IPS-18c (cell line): ENCODE results near the gene DSG4.

Experiments used
- H3K4me3 ChIP-seq: 2 replicates; pipeline ENCODE4 v1.7.0; 2013; ENCODE audit warnings: low read depth, mild to moderate bottlenecking, low read length, moderate library complexity; ENCODE audit not compliant: insufficient read depth
- H3K9me3 ChIP-seq: one replicate; pipeline ENCODE4 v1.6.1; 2013; ENCODE audit warnings: mild to moderate bottlenecking, low read length, moderate library complexity; ENCODE audit not compliant: control insufficient read depth, insufficient read depth

DSG4 gene

DNA sequence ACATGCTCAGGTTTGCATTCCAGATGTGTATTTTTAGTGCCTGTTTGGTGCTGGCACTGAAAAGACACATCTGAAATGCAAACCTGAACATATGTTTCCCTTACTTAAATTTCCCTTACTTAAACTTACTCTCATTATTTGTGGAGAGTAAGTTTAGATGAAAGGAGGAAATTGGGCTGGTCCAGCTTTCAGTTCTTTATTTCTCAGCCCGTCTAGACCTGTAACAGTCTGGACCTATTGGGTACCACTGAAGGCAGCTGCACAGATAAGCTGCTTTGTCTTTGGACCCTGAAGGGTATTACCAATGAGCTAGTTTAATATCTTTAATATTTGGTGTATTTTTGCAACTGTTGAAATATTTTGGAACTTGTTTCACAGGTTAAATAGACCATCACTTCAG is 54.0 kb downstream of the DSG4 start:
- Histone ChIP-seq H3K9me3 (no peaks in the 10 kb centered on the region), H3K4me3 (no peak overlapping the region)

DNA sequence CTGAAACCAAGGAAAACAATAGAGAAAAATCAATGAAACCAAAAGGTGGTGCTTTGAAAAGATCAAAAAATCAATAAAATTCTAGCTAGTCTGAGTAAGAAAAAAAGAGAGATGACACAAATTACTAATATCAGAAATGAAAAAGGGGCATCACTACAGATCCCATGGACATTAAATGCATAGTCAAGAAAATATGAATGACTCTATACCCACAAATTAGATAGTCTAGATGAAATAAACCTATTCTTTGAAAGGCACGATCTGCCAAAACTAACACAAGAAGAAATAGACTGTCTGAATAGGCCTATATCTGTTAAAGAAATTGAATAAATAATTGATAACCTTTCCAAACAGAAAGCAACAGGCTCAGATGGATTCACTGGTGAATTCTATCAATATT is 55.7 kb downstream of the DSG4 start:
- H3K9me3 ChIP-seq = no peaks in the 10 kb centered on the region
- no peak overlapping the region for H3K4me3 ChIP-seq

DNA sequence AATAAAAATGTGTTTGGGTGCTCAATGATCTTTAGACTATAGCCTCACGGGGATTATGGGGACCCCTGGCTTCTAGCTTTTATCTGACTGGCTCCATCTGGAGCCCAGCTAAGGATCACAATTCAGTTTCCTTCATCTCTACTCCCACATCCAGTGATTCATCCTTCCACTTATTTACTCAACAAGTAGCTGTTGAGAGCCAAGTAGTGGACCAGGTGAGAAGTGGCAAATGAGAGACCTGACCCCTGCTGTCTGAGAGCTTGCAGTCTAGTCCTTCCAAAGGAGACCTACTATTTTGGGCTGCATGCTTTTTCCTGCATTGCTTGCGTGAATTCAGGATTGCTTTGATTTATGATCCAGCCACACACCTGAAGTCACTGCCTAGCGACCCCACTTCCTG is 60.2 kb downstream of the DSG4 start:
- Histone ChIP-seq H3K4me3 (no peak overlapping the region), H3K9me3 (no peaks in the 10 kb centered on the region)

DNA sequence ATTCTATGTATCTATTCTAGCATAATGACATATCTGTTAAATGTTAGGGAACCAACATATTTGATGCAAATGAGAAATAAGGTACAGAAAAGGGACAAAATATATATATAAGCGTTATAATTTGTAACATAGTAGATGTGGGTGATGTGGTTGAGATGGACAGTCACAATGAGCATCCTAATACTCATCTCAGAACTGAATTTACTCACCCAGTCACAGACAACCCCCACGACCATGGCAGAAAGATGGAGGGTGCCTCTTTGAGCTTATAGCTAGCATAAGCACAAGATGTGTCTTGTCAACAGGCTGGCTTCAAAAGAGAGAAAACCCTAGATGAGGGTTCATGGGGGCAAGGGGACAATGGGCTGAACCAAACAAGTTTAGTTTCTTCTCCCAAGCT is 61.8 kb downstream of the DSG4 start:
- no peak overlapping the region for H3K4me3 ChIP-seq
- no peaks in the 10 kb centered on the region for H3K9me3 ChIP-seq

DNA sequence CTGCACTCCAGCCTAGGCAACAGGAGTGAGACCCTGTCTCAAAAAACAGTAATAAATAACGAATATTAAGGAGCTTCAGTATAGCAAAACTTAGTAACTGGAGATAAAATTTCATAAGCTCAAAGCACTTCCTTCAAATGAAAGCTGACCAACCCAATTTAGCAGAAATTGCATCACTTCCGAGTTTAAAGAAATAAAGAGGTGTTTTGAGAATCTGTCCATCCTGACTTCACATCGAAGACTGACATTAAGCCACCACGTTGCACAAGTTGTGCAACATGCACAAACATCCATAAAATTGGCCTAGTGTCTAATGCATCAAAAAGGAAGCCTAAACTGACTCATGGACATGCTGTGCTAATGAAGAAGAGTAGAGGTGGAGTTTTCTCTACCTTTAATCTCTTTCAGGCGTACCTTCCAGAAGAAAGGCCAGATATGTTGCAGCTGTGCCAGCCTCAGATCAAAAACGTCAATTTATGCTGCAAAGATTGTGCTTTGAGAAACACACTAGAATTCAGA is 63.3 kb downstream of the DSG4 start:
- no peaks in the 10 kb centered on the region for H3K9me3 ChIP-seq
- H3K4me3 ChIP-seq = no peak overlapping the region

DNA sequence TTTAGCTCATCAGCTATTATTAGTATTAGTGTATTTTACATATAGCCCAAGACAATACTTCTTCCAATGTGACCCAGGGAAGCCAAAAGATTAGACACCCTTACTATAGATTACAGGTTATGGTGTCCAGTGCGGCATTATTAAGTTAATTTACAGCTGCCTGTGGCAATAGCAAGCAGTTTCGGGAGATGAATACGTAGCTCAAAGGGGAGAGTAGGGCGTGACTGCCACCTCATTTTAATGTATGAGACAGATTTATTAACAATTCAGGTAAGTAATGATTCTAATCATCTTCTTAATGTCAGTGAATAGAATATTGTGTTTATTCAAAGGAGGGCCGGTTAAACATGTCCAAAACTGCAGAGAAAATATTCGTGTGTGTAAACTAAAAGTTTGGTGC is 64.2 kb downstream of the DSG4 start:
- H3K4me3 ChIP-seq = no peak overlapping the region
- H3K9me3 ChIP-seq = no peaks in the 10 kb centered on the region

DNA sequence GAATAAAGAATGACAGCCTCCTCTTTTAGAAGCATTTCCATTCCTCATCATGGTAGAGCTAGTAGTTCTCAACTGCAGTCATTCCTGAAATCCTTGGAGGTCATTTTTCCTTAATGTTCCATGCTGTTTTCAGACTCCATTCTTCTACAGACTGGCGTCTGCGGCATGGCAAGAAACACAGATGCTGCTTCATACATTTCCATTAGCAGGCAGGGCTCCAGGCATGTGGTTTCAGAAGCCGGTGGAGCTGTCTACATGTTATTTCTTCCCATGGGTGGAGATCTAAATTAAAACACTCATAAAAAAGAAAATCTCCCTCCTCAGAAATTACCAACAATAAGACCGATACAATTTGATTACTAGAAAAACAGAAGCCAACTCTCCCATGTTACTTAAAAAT is 64.9 kb downstream of the DSG4 start:
- no peak overlapping the region for H3K4me3 ChIP-seq

DNA sequence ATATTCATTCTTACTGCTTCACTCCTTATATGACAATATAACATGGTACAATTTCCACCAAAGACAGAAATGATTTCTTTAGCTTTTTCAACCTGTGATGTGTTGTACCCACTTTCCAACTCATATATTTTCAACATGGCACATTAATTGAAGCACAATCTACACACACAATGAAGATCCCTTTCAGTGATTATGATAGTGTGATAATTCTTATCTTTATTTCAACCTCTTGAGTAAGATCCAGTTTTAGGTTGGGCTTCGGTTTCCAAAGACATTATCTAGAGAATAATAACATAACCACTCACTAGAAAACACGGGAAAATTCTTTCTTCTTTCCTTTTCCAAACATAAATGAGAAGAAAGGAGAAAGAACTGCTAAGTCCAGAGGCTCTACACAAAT is 67.6 kb downstream of the DSG4 start:
- no peak overlapping the region for H3K4me3 ChIP-seq
- H3K9me3 ChIP-seq = no peaks in the 10 kb centered on the region

More for the DNA sequence above, 64.9 kb downstream of the DSG4 start:
- no peaks in the 10 kb centered on the region for H3K9me3 ChIP-seq

DNA sequence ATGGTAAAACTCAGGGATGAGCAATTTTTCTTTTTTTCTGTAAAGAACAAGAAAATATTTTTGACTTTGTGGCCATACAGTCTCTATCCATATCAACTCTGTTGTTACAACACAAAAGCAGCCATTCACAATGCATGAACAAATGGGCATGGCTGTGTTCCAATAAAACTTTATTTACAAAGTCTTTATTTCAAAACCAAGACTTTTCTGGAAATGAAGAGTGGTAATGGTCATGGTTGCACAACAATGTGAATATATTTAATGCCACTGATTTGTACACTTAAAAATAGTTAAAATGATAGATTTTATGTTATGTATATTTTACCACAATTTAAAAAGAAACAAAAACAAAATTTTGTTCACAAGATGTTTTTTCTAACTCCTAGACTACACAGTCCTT is 69.3 kb downstream of the DSG4 start:
- H3K9me3 ChIP-seq = no peaks in the 10 kb centered on the region

DNA sequence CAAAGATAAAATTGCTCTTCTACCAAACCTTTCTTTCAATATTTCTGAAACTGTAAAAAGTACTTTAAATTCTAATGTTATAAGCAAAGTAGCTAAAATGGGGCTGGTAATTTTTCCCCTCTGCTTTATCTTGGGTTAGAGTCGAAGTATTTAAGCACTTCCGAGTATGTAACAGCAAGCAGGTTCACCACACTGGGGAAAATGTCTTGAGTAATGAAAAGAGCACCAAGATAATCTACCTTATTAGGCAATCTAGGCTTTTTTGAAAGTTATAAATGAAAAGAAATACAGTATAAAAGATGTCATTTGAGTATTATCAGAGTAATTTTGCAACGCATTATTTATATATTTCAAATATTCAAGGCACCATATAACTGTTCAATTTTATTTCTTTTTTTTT is 70.3 kb downstream of the DSG4 start:
- H3K4me3 ChIP-seq = no peak overlapping the region
- H3K9me3 ChIP-seq = no peaks in the 10 kb centered on the region

More for the DNA sequence above, 69.3 kb downstream of the DSG4 start:
- no peak overlapping the region for H3K4me3 ChIP-seq

DNA sequence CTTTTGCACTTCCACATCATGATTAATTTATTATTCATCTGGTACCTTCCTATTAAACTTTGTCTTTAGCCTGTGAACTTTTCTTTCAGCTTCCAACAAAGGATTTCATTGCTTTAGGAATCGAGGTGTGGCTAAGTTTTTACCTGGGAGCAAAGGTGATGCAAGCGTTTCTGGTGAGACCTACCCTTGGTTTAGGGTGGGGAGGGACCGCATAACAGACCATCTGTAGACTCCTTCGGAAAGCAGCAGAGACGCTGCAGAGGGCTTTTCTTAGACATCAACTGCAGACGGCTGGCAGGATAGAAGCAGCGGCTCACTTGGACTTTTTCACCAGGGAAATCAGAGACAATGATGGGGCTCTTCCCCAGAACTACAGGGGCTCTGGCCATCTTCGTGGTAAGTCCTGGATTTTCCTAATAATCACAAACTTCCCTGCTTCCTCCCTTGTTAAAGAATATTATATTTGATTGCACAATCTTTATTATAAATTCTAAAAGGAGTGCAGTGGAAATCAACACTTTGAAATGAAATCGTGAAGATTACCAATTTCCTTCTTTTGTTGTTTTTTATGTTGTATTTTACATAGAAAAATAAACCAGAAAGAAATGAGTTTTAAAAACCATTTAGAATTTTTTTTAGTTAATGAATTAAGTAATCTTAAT is 71.1 kb downstream of the DSG4 start, which contains the start of gene DSG3:
Gene DSG3 (plus strand): TSS at position 212 of the 662 bp plus-strand sequence. CDS start 137 bp downstream, at position 349.
- Histone ChIP-seq H3K9me3 (no peaks in the 10 kb centered on the region), H3K4me3 (no peak within 1 kb of the TSS)

DNA sequence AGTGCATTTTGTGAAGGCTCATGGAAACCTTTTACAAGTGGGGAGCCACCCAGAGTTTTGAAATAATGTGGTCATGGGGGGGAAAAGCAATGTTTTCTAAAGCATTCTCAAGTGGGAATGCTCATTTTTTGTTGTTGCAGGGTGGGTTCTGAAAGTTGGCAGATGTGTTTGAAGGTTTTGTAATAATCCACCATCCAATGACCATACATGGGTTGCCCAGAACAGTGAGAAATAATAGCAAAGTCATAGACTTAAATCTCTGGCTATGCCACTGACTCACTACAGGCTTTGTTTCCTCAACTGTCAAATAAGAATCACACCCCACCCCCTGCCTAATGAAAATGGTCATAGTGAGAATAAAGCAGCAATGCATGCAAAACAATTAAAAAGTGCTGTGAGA is 73.8 kb downstream of the DSG4 start:
- no peaks in the 10 kb centered on the region for H3K9me3 ChIP-seq
- H3K4me3 ChIP-seq = no peak overlapping the region

DNA sequence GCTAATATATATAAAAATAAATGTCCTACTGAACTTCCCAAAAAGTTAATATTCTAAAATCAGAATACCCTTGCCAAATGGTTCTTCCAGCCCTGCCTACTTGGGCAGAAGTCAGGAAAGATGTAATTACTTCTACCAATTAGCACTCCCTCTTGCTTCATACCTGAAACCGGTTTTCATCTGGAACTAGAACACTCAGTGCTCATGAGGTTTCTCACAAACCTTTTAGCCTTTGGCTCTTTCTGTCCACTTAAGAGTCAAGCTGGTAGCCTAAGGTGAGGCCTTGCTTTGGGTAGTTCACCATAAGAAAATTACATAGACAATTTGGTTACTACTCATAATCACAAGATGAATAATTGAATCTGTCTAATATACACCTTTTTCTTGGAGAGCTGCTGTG is 75.0 kb downstream of the DSG4 start:
- Histone ChIP-seq H3K4me3 (no peak overlapping the region), H3K9me3 (no peaks in the 10 kb centered on the region)

DNA sequence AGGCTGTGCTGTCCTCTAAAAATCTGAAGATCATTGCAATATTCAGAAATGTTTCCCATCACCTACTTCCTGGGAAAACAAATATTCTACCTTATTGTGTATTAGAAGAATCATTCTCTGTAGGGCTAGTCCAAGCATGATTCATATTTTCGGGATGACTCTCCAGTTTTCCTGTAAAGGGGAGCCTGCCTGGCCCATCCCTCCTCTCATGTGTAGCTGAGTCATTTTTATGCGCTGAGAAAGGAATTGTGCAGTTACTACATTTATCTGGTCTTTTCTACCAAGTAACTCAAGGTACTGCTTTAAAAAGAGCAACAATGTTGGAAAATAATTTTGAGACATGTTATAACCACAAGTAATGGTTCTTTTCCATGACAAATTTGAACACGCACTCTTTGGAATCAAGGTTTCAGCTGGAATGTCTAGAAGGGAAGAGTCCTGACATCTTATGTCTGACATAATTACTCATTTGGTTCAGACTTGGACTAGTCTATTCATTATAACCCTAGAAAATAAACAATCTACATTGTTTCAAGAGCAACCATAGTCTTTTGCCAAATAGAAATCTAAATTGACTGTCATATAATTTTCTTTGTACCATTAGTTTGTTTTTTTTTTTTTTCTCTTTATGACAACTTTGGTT is 77.6 kb downstream of the DSG4 start:
- H3K4me3 ChIP-seq = no peak overlapping the region
- no peaks in the 10 kb centered on the region for H3K9me3 ChIP-seq
